ENCODE measurements around the gene KCNH6.

The KCNH6 gene

DNA sequence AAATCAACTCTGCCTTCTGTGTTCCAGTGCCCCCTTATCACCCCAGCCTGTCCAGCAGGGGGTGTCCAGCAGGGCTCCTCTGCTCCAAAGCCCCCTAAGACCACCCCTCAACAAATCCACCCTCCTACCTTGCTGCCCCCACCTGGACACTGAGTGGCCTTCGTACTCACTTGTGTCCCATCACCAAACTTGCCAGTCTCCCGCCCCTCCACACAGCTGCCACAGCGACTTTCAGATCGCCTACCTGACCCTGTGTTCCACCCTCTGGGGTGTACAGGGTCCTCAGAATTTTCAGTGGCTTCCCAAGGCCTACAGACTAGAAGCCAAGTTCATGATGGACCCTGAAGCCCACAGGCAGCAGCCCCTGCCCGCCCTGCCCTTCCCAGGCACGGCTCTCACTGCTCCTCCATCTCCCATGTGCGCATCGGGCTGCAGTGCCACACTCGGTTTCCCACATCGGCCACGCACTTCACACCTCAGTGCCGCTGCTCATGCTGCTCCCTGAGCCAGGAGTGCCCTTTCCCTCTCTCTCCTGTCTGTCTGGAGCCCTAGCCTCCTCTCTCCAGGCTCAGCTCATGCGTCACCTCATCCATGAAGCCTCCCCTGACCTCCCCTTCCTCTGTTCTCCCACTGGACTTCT is 11.8 kb downstream of the KCNH6 start:
- Mint-ChIP-seq H3K4me3 (no peak overlapping the region), H3K27me3 (ENCODE audit: low read depth) (peaks cover 24% of the 10 kb centered on the region), H3K36me3 (ENCODE audit: low read depth) (no peaks in the 10 kb centered on the region), H3K4me1 (no peaks in the 10 kb centered on the region), H3K9me3 (no peaks in the 10 kb centered on the region), H3K27ac (no peak overlapping the region)
- TF ChIP-seq, protein P1, sequence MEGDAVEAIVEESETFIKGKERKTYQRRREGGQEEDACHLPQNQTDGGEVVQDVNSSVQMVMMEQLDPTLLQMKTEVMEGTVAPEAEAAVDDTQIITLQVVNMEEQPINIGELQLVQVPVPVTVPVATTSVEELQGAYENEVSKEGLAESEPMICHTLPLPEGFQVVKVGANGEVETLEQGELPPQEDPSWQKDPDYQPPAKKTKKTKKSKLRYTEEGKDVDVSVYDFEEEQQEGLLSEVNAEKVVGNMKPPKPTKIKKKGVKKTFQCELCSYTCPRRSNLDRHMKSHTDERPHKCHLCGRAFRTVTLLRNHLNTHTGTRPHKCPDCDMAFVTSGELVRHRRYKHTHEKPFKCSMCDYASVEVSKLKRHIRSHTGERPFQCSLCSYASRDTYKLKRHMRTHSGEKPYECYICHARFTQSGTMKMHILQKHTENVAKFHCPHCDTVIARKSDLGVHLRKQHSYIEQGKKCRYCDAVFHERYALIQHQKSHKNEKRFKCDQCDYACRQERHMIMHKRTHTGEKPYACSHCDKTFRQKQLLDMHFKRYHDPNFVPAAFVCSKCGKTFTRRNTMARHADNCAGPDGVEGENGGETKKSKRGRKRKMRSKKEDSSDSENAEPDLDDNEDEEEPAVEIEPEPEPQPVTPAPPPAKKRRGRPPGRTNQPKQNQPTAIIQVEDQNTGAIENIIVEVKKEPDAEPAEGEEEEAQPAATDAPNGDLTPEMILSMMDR (IDR thresholded peaks at IDR 0.05; ENCODE audit: unreplicated experiment in 3 of 3) = no peak

- Mint-ChIP-seq H3K27ac (no peak overlapping the region), H3K27me3 (ENCODE audit: low read depth) (peaks cover 28% of the 10 kb centered on the region), H3K36me3 (ENCODE audit: low read depth) (no peaks in the 10 kb centered on the region), H3K4me1 (no peaks in the 10 kb centered on the region), H3K4me3 (no peak overlapping the region), H3K9me3 (no peaks in the 10 kb centered on the region)
- TF ChIP-seq, protein P1 (IDR thresholded peaks at IDR 0.05; ENCODE audit: unreplicated experiment in 3 of 3) = no peak
These were observed 12.5 kb downstream of the KCNH6 start for GRCh38 chr17:63535640-63536039.

GRCh38 chr17:63537001-63537400 is 13.8 kb downstream of the KCNH6 start:
- Mint-ChIP-seq H3K27ac (no peak overlapping the region), H3K27me3 (ENCODE audit: low read depth) (peaks cover 30% of the 10 kb centered on the region), H3K36me3 (ENCODE audit: low read depth) (no peaks in the 10 kb centered on the region), H3K9me3 (no peaks in the 10 kb centered on the region), H3K4me1 (no peaks in the 10 kb centered on the region), H3K4me3 (no peak overlapping the region)
- TF ChIP-seq, protein P1 (IDR thresholded peaks at IDR 0.05; ENCODE audit: unreplicated experiment in 3 of 3) = no peak

DNA sequence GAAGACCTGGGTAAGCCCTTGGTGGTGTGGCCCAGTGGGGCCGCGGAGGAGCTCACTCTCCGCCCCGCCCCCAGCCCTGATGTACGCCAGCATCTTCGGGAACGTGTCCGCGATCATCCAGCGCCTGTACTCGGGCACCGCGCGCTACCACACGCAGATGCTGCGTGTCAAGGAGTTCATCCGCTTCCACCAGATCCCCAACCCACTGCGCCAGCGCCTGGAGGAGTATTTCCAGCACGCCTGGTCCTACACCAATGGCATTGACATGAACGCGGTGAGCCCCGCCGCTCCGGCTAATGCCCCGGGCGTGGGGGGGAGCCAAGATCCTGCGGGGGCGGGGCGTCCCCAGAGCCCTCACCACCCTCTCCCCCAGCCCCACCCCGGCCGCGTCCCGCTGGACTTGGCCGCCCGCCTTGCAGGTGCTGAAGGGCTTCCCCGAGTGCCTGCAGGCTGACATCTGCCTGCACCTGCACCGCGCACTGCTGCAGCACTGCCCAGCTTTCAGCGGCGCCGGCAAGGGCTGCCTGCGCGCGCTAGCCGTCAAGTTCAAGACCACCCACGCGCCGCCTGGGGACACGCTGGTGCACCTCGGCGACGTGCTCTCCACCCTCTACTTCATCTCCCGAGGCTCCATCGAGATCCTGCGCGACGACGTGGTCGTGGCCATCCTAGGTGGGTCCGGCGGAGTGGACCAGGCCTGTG is 15.0 kb downstream of the KCNH6 start:
- no peaks in the 10 kb centered on the region for H3K4me1 Mint-ChIP-seq

GRCh38 chr17:63538693-63539595 is 15.8 kb downstream of the KCNH6 start:
- no peaks in the 10 kb centered on the region for H3K9me3 Mint-ChIP-seq
- peaks cover 30% of the 10 kb centered on the region for H3K27me3 Mint-ChIP-seq (ENCODE audit: low read depth)
- H3K4me1 Mint-ChIP-seq = no peaks in the 10 kb centered on the region
- H3K36me3 Mint-ChIP-seq (ENCODE audit: low read depth) = no peaks in the 10 kb centered on the region
- TF ChIP-seq, protein P1 (IDR thresholded peaks at IDR 0.05; ENCODE audit: unreplicated experiment in 3 of 3) = no peak
- H3K27ac Mint-ChIP-seq = no peak overlapping the region
- H3K4me3 Mint-ChIP-seq = no peak overlapping the region

More for the DNA sequence above, 15.0 kb downstream of the KCNH6 start:
- H3K4me3 Mint-ChIP-seq = no peak overlapping the region
- TF ChIP-seq, protein P1 (IDR thresholded peaks at IDR 0.05; ENCODE audit: unreplicated experiment in 3 of 3) = no peak
- peaks cover 30% of the 10 kb centered on the region for H3K27me3 Mint-ChIP-seq (ENCODE audit: low read depth)
- no peaks in the 10 kb centered on the region for H3K36me3 Mint-ChIP-seq (ENCODE audit: low read depth)
- no peak overlapping the region for H3K27ac Mint-ChIP-seq
- no peaks in the 10 kb centered on the region for H3K9me3 Mint-ChIP-seq
